GM19035 (cell line): Measurements from ENCODE around the gene SVIL.
A peak's percentile ranks its signal among the peaks of the same experiment; 100 is the strongest.

Source experiments
- ATAC-seq: cut with Tn5 transposase; IDR thresholded peaks from one replicate; pipeline ENCODE4 v1.9.1; 2021; ENCODE audit not compliant: unreplicated experiment

SVIL gene

GRCh38 chr10:29431711-29432110 lies 203.1 kb downstream of the SVIL start:
- ATAC-seq, result no peak

- no peak for ATAC-seq
These were observed 204.7 kb downstream of the SVIL start for GRCh38 chr10:29430101-29430500.

- no peak for ATAC-seq
These were observed 206.3 kb downstream of the SVIL start for GRCh38 chr10:29428486-29428885.

- ATAC-seq, result no peak
These were observed 207.1 kb downstream of the SVIL start for GRCh38 chr10:29427667-29428066.

- no peak for ATAC-seq
These were observed 208.4 kb downstream of the SVIL start for GRCh38 chr10:29426420-29426819.

GRCh38 chr10:29424017-29424416 lies 210.8 kb downstream of the SVIL start:
- no peak for ATAC-seq

- ATAC-seq, result no peak
These were observed 214.0 kb downstream of the SVIL start for GRCh38 chr10:29420744-29421143.

- ATAC-seq, result no peak
These were observed 217.4 kb downstream of the SVIL start for GRCh38 chr10:29417324-29417723.

- ATAC-seq, result no peak
These were observed 218.9 kb downstream of the SVIL start for GRCh38 chr10:29415876-29416275.

- no peak for ATAC-seq
These were observed 220.3 kb downstream of the SVIL start for GRCh38 chr10:29414501-29414900.

- no peak for ATAC-seq
These were observed 222.3 kb downstream of the SVIL start for GRCh38 chr10:29412485-29412884.

- no peak for ATAC-seq
These were observed 223.0 kb downstream of the SVIL start for GRCh38 chr10:29411666-29412315.

- peak; percentile 76 for ATAC-seq
These were observed 225.3 kb downstream of the SVIL start for GRCh38 chr10:29409241-29410054.

GRCh38 chr10:29408847-29409240 lies 225.9 kb downstream of the SVIL start:
- peak; percentile 6 for ATAC-seq
